ENCODE results near the gene LDLR.
"Not testable (repeated sequence)": the region's sequence is repeated elsewhere in the genome, so short reads cannot be mapped to it uniquely, and the experiment has no call there.

Gene LDLR

DNA sequence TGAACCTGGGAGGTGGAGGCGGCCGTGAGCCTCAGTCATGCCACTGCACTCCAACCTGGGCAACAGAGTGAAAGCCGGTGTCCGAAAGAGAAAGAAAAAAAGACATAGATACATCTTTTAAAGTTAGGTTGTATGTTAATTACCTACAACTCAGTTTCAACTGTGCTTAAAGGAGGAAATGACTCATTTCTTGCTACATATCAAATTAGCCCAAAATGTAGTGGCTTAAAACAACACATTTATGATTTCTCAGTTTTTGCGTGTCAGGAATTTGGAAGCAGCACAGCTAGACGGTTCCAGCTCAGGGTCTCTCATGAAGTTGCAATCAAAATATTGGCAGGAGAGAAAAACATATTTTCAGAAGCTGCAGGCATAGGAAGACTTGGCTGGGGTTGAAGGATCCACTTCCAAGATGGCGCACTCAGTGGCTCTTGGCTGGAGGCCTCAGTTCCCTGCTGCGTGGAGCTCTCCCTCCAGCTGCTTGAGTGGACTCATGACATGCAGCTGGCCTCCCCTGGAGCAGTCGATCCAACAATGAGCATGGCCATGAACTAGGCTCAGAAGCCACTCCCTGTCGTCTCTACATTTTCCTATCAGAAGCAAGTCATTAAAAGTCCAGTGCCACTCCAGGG lies 7.1 kb downstream of the LDLR start:
- H3K4me3 ChIP-seq (ENCODE audit: low read depth, low read length) = no peak overlapping the region
- TF ChIP-seq MYC (IDR thresholded peaks at IDR 0.05; ENCODE audit: low read depth, low read length) (no peak), POLR2A (IDR thresholded peaks at IDR 0.05; ENCODE audit: extremely low read depth, insufficient read length) (no peak)
- TF ChIP-seq, protein P1, sequence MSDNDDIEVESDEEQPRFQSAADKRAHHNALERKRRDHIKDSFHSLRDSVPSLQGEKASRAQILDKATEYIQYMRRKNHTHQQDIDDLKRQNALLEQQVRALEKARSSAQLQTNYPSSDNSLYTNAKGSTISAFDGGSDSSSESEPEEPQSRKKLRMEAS (IDR thresholded peaks at IDR 0.05; ENCODE audit: low read depth, low read length) = no peak
- TF ChIP-seq, protein P2, sequence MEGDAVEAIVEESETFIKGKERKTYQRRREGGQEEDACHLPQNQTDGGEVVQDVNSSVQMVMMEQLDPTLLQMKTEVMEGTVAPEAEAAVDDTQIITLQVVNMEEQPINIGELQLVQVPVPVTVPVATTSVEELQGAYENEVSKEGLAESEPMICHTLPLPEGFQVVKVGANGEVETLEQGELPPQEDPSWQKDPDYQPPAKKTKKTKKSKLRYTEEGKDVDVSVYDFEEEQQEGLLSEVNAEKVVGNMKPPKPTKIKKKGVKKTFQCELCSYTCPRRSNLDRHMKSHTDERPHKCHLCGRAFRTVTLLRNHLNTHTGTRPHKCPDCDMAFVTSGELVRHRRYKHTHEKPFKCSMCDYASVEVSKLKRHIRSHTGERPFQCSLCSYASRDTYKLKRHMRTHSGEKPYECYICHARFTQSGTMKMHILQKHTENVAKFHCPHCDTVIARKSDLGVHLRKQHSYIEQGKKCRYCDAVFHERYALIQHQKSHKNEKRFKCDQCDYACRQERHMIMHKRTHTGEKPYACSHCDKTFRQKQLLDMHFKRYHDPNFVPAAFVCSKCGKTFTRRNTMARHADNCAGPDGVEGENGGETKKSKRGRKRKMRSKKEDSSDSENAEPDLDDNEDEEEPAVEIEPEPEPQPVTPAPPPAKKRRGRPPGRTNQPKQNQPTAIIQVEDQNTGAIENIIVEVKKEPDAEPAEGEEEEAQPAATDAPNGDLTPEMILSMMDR (IDR thresholded peaks at IDR 0.05; ENCODE audit: low read depth, low read length) = no peak
- peak; percentile 67 for DNase-seq (ENCODE audit: low read depth)

DNA sequence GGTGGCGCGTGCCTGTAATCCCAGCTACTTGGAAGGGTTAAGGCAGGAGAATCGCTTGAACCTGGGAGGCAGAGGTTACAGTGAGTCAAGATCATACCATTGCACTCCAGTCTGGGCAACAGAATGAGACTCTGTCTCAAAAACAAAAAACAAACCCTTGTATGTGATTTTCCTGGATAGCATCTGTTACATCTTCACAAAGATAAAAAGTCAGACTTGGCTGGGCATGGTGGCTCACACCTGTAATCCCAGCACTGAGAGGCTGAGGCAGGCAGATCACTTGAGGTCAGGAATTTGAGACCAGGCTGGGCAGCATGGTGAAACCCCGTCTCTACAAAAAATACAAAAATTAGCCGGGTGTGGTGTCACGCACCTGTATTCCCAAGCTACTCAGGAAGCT lies 8.1 kb downstream of the LDLR start:
- not testable (repeated sequence) for DNase-seq (ENCODE audit: low read depth); H3K4me3 ChIP-seq (ENCODE audit: low read depth, low read length)

DNA sequence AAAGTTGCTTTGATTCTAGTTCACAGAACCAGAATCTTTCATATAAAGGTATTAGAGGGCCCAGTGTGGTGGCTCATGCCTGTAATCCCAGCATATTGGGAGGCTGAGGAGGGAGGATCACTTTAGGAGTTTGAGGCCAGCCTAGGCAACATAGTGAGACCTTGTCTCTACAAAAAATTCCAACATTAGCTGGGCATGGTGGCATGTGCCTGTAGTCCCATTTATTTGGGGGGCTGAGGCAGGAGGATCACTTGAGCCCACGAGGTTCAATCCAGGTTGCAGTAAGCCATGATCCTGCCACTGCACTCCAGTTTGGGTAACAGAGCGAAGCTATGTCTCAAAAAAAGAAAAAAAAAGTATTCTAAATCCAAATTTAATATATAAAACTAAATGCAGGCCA lies 9.1 kb downstream of the LDLR start:
- TF ChIP-seq, protein P1 (IDR thresholded peaks at IDR 0.05; ENCODE audit: low read depth, low read length) = no peak
- TF ChIP-seq MYC (IDR thresholded peaks at IDR 0.05; ENCODE audit: low read depth, low read length) (no peak), POLR2A (IDR thresholded peaks at IDR 0.05; ENCODE audit: extremely low read depth, insufficient read length) (no peak)
- TF ChIP-seq, protein P2 (IDR thresholded peaks at IDR 0.05; ENCODE audit: low read depth, low read length) = no peak
- H3K4me3 ChIP-seq (ENCODE audit: low read depth, low read length) = no peak overlapping the region
- DNase-seq (ENCODE audit: low read depth) = no peak

DNA sequence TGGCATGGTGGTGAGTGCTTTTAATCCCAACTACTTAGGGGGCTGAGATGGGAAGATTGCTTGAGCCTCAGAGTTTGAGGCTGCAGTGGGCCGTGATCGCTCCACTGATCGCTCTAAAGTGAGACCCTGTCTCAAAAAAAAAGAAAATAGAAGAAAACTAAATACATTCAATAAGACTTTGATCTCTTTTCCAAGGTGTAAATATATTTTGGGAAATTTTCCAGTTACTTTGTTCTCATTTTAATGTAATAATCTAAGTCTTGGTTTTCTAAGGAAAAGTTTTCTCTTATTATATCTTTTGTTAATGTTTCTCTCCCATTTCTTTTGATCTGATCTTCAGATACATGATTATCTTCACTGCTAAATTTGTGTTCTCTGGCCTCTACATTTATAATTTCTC lies 9.6 kb downstream of the LDLR start:
- no peak overlapping the region for H3K4me3 ChIP-seq (ENCODE audit: low read depth, low read length)
- DNase-seq (ENCODE audit: low read depth) = no peak
- TF ChIP-seq, protein P2 (IDR thresholded peaks at IDR 0.05; ENCODE audit: low read depth, low read length) = no peak
- TF ChIP-seq POLR2A (IDR thresholded peaks at IDR 0.05; ENCODE audit: extremely low read depth, insufficient read length) = no peak

DNA sequence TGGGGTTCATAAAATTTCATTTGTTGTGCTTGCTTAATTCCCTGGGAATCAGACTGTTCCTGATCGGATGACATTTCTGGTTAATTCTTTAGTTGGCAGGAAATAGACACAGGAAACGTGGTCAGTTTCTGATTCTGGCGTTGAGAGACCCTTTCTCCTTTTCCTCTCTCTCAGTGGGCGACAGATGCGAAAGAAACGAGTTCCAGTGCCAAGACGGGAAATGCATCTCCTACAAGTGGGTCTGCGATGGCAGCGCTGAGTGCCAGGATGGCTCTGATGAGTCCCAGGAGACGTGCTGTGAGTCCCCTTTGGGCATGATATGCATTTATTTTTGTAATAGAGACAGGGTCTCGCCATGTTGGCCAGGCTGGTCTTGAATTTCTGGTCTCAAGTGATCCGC lies 10.8 kb downstream of the LDLR start:
- no peak for TF ChIP-seq MYC (IDR thresholded peaks at IDR 0.05; ENCODE audit: low read depth, low read length)
- TF ChIP-seq, protein P2 (IDR thresholded peaks at IDR 0.05; ENCODE audit: low read depth, low read length) = no peak
- TF ChIP-seq, protein P1 (IDR thresholded peaks at IDR 0.05; ENCODE audit: low read depth, low read length) = no peak
- no peak for TF ChIP-seq POLR2A (IDR thresholded peaks at IDR 0.05; ENCODE audit: extremely low read depth, insufficient read length)
- no peak for DNase-seq (ENCODE audit: low read depth)
- H3K4me3 ChIP-seq (ENCODE audit: low read depth, low read length) = no peak overlapping the region

DNA sequence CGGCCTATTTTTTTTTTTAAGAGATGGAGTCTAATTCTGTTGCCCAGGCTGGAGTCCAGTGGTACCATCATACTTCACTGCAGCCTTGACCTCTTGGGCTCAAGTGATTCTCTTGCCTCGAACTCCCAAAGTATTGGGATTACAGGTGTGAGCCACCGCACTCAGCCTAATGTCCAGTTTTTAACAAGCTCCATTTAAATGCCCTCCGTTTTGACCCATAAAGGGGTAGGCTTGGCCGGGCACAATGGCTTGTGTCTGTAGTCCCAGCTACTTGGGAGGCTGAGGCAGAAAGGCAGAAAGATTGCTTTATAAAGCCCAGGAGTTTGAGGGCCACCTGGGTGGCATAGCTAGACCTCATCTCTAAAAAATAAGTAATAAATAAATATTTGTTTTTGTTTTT lies 11.8 kb downstream of the LDLR start:
- TF ChIP-seq POLR2A (IDR thresholded peaks at IDR 0.05; ENCODE audit: extremely low read depth, insufficient read length) = no peak
- TF ChIP-seq MYC (IDR thresholded peaks at IDR 0.05; ENCODE audit: low read depth, low read length) = no peak
- TF ChIP-seq, protein P1 (IDR thresholded peaks at IDR 0.05; ENCODE audit: low read depth, low read length) = no peak
- TF ChIP-seq, protein P2 (IDR thresholded peaks at IDR 0.05; ENCODE audit: low read depth, low read length) = no peak
- no peak for DNase-seq (ENCODE audit: low read depth)
- H3K4me3 ChIP-seq (ENCODE audit: low read depth, low read length) = no peak overlapping the region

All from NB4 (cell line).